A549 (cell line): ENCODE data around the gene FAHD2A. TPM values are rescaled to one million over a fixed set of nuclear protein-coding genes. Genes with fewer than 3 reads are reported as not detected.

Source experiments
- ATAC-seq, 2 experiments: fragments of 200-7000 bp in 1 of 2; fragments of >200 bp in 1 of 2; cut with Nextera tagmentation in 1 of 2; cut with Tn5 transposase in 1 of 2; 3 replicates each; pipeline versions ENCODE4 v1.8.0 to v1.9.1; 2018 to 2020; ENCODE audit warnings: mild to moderate bottlenecking in 1 of 2, moderate library complexity in 1 of 2
- CTCF ChIA-PET: fragments of 300-600 bp; sonication (Branson Sonifier 250); formaldehyde crosslinking; extraction: SDS; loops from one replicate; lab custom pipeline; 2021; ENCODE audit warnings: antibody characterized with exemption, inconsistent platforms; lab: Yijun Ruan, JAX
- POLR2A ChIA-PET: fragments of 350-600 bp; formaldehyde crosslinking; extraction: SDS; loops from one replicate; lab custom pipeline; 2021; ENCODE audit warnings: antibody characterized with exemption, inconsistent platforms; lab: Yijun Ruan, JAX
- DNase-seq, 2 experiments: peaks; one replicate each; pipeline versions ENCODE4 v3.0.0 to v3.0.0-alpha.2; 2011 to 2016; ENCODE audit warnings: low read depth in 1 of 2, low spot score in 1 of 2
- FAIRE-seq: peaks from 2 replicates; lab custom pipeline; 2011; peaks lifted over from hg19 to GRCh38; lab: Jason Lieb, UNC
- H3K27ac ChIP-seq, 2 experiments: fragments of >200 bp; sonication (Bioruptor Twin); formaldehyde crosslinking; 3 replicates each; pipeline ENCODE4 v1.5.1; 2016 to 2017
- H3K4me1 ChIP-seq: fragments of >200 bp; sonication (Bioruptor Twin); formaldehyde crosslinking; 3 replicates; pipeline ENCODE4 v1.6.1; 2016
- H3K4me2 ChIP-seq: fragments of >200 bp; sonication (Bioruptor Twin); formaldehyde crosslinking; 3 replicates; pipeline ENCODE4 v1.6.1; 2016
- H3K4me3 ChIP-seq: fragments of >200 bp; sonication (Bioruptor Twin); formaldehyde crosslinking; 3 replicates; pipeline ENCODE4 v1.5.1; 2016
- H3K9me3 ChIP-seq: fragments of >200 bp; sonication (Bioruptor Twin); formaldehyde crosslinking; 3 replicates; pipeline ENCODE4 v1.6.1; 2016
- CBX8 ChIP-seq: fragments of 200-600 bp; sonication (generic); IDR thresholded peaks from 2 replicates; pipeline ENCODE4 v1.6.1; 2016
- CEBPB ChIP-seq, 2 experiments: fragments of >200 bp in 1 of 2; sonication (Bioruptor Twin) in 1 of 2; formaldehyde crosslinking in 1 of 2; IDR thresholded peaks; 2 replicates each; pipeline ENCODE4 v1.6.1; 2012 to 2016
- CHD2 ChIP-seq: fragments of 150-350 bp; IDR thresholded peaks from 2 replicates; pipeline ENCODE4 v1.6.1; 2014; ENCODE audit warnings: low read length; ENCODE audit not compliant: partially characterized antibody
- CTCF ChIP-seq: fragments of >200 bp; sonication (Bioruptor Twin); formaldehyde crosslinking; IDR thresholded peaks from 3 replicates; pipeline ENCODE4 v1.5.1; 2016
- EHF ChIP-seq: fragments of 250-450 bp; sonication (Bioruptor Pico); IDR thresholded peaks from 2 replicates; pipeline ENCODE4 v1.5.0; 2020; ENCODE audit warnings: mild to moderate bottlenecking
- ESRRA ChIP-seq: fragments of 150-350 bp; IDR thresholded peaks from 2 replicates; pipeline ENCODE4 v1.6.1; 2014; ENCODE audit warnings: mild to moderate bottlenecking, low read length, borderline replicate concordance
- GATA3 ChIP-seq: IDR thresholded peaks from 2 replicates; pipeline ENCODE4 v1.6.1; 2012; ENCODE audit warnings: borderline replicate concordance
- HES2 ChIP-seq: fragments of >200 bp; sonication (Bioruptor Twin); formaldehyde crosslinking; IDR thresholded peaks from 2 replicates; pipeline ENCODE4 v1.6.1; 2016
- HEYL ChIP-seq: fragments of 250-450 bp; sonication (Bioruptor Pico); IDR thresholded peaks from 2 replicates; pipeline ENCODE4 v1.8.0; 2021; ENCODE audit warnings: mild to moderate bottlenecking, moderate library complexity
- HMGXB4 ChIP-seq: fragments of 250-450 bp; sonication (Bioruptor Pico); IDR thresholded peaks from 2 replicates; pipeline ENCODE4 v1.5.0; 2021; ENCODE audit warnings: mild to moderate bottlenecking, moderate library complexity, borderline replicate concordance
- HOXA7 ChIP-seq: fragments of 250-450 bp; sonication (Bioruptor Pico); IDR thresholded peaks from 2 replicates; pipeline ENCODE4 v1.5.0; 2020; ENCODE audit warnings: mild to moderate bottlenecking, moderate library complexity
- HOXB5 ChIP-seq: fragments of 250-450 bp; sonication (Bioruptor Pico); IDR thresholded peaks from 2 replicates; pipeline ENCODE4 v1.5.0; 2020; ENCODE audit warnings: mild to moderate bottlenecking, moderate library complexity
- KDM1A ChIP-seq: fragments of 200-600 bp; sonication (generic); IDR thresholded peaks from 2 replicates; pipeline ENCODE4 v1.6.1; 2016; ENCODE audit warnings: low read depth, mild to moderate bottlenecking
- MAFK ChIP-seq: fragments of 450-650 bp; IDR thresholded peaks from 2 replicates; pipeline ENCODE4 v1.6.1; 2014; ENCODE audit not compliant: partially characterized antibody
- NFE2L2 ChIP-seq: fragments of 150-350 bp; conservative IDR thresholded peaks from 2 replicates; pipeline ENCODE4 v1.6.1; 2014; ENCODE audit warnings: low read length
- NR3C1 ChIP-seq: fragments of >200 bp; sonication (Bioruptor Twin); formaldehyde crosslinking; IDR thresholded peaks from 3 replicates; pipeline ENCODE4 v1.6.1; 2017
- PHF8 ChIP-seq: fragments of 200-600 bp; sonication (generic); IDR thresholded peaks from 2 replicates; pipeline ENCODE4 v1.6.1; 2016; ENCODE audit warnings: low read depth, mild to moderate bottlenecking, antibody characterized with exemption, moderate library complexity, borderline replicate concordance
- POLR2AphosphoS2 ChIP-seq: conservative IDR thresholded peaks from 2 replicates; pipeline ENCODE4 v1.6.1; 2012; ENCODE audit warnings: low read length, improper control_type of control experiment, inconsistent platforms
- RARB ChIP-seq: fragments of 250-450 bp; sonication (Bioruptor Pico); IDR thresholded peaks from 2 replicates; pipeline ENCODE4 v1.8.0; 2021; ENCODE audit warnings: mild to moderate bottlenecking, moderate library complexity
- RFX5 ChIP-seq: fragments of 450-650 bp; IDR thresholded peaks from 2 replicates; pipeline ENCODE4 v1.7.1; 2014; ENCODE audit warnings: antibody characterized with exemption, mild to moderate bottlenecking, moderate library complexity
- SMC3 ChIP-seq: fragments of >200 bp; sonication (Bioruptor Twin); formaldehyde crosslinking; IDR thresholded peaks from 3 replicates; pipeline ENCODE4 v1.6.1; 2018; ENCODE audit warnings: inconsistent platforms
- SREBF2 ChIP-seq: fragments of 450-650 bp; IDR thresholded peaks from 2 replicates; pipeline ENCODE4 v1.6.1; 2014; ENCODE audit warnings: mild to moderate bottlenecking, moderate library complexity
- TFCP2L1 ChIP-seq: fragments of 250-450 bp; sonication (Bioruptor Pico); IDR thresholded peaks from 2 replicates; pipeline ENCODE4 v1.5.0; 2021; ENCODE audit warnings: mild to moderate bottlenecking
- TP53 ChIP-seq: fragments of 250-450 bp; sonication (Bioruptor Pico); IDR thresholded peaks from 2 replicates; pipeline ENCODE4 v1.5.0; 2021; ENCODE audit warnings: mild to moderate bottlenecking, moderate library complexity
- ZC3H11A ChIP-seq: fragments of 450-650 bp; IDR thresholded peaks from 2 replicates; pipeline ENCODE4 v1.6.1; 2014; ENCODE audit warnings: antibody characterized with exemption, mild to moderate bottlenecking
- WGBS: methylation state at CpG from one replicate; pipeline ENCODE4 v1.1.6; 2017; ENCODE audit errors: missing lambda C conversion rate; 5-methylcytosine and 5-hydroxymethylcytosine counted together
- polyA plus RNA-seq, 4 experiments: library from polyadenylated mRNA; depleted of rRNA in 3 of 4; stranded (reverse); fragments of >200 nt; fragmentation: RNase III in 1 of 4; extraction: RNeasy Plus Mini Kit Qiagen cat#74134 plus additional on column Dnase treatment in 1 of 4; gene quantifications; 2 replicates in 3 of 4; 3 replicates in 1 of 4; pipeline ENCODE4 v1.2.3, GENCODE V29; 2011 to 2017
- TF ChIP-seq, protein P1 (sequence below): IDR thresholded peaks from 2 replicates; pipeline ENCODE4 v1.6.1; 2012; ENCODE audit warnings: low read depth, borderline replicate concordance
- TF ChIP-seq, protein P2 (sequence below): fragments of >200 bp; sonication (Bioruptor Twin); formaldehyde crosslinking; IDR thresholded peaks from 3 replicates; pipeline ENCODE4 v1.6.1; 2016
- TF ChIP-seq, protein P3 (sequence below): fragments of 200-600 bp; sonication (generic); IDR thresholded peaks from 2 replicates; pipeline ENCODE4 v1.6.1; 2016; ENCODE audit warnings: antibody characterized with exemption, mild to moderate bottlenecking, moderate library complexity

The FAHD2A gene
- polyA plus RNA-seq, 2 of the 4 experiments (the other 2 are of a cell fraction): 28.1 to 33.0 TPM

DNA sequence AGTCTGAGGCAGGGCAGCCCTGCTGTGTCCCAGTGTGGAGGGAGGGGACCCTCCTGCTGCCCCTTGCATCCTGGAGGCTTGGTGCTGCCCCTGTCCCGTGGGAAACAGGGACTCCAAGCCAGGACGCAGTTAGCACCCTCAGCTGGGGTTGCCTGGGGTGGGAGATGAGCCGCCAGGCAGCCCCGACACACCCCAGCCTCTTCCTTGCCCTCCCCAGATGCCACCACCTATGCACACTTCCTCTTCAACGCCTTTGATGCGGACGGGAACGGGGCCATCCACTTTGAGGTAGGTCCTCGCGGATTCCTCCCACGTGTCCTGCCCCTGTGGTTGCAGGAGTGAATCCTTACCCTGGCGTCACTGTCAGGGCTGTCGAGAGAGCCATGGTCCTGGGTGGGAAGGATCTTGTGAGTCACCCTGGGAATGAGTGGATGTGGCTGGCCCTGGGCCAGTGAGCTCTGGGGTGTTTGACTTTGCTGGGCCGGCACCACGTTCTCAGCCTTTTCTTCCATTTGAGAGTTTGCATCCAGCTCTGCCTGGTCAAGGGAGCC is 27.5 kb upstream of the FAHD2A start:
- Histone ChIP-seq H3K4me2 (no peak overlapping the region), H3K27ac (no peak overlapping the region), H3K4me1 (no peaks in the 10 kb centered on the region)
- WGBS: 57% methylated on average over 15 of the region's 15 CpGs
- POLR2A ChIA-PET: no interaction called here
- no peak for ATAC-seq
- TF ChIP-seq NR3C1: no peak
- TF ChIP-seq MAFK: no peak
- TF ChIP-seq, protein P1, sequence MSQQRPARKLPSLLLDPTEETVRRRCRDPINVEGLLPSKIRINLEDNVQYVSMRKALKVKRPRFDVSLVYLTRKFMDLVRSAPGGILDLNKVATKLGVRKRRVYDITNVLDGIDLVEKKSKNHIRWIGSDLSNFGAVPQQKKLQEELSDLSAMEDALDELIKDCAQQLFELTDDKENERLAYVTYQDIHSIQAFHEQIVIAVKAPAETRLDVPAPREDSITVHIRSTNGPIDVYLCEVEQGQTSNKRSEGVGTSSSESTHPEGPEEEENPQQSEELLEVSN: no peak
- TF ChIP-seq ESRRA: no peak
- TF ChIP-seq GATA3: no peak
- no peak for TF ChIP-seq CTCF
- TF ChIP-seq HMGXB4: no peak
- no peak for TF ChIP-seq HES2
- TF ChIP-seq TP53 (CRISPR knock-in tag): no peak
- TF ChIP-seq, protein P2, sequence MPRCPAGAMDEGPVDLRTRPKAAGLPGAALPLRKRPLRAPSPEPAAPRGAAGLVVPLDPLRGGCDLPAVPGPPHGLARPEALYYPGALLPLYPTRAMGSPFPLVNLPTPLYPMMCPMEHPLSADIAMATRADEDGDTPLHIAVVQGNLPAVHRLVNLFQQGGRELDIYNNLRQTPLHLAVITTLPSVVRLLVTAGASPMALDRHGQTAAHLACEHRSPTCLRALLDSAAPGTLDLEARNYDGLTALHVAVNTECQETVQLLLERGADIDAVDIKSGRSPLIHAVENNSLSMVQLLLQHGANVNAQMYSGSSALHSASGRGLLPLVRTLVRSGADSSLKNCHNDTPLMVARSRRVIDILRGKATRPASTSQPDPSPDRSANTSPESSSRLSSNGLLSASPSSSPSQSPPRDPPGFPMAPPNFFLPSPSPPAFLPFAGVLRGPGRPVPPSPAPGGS: no peak
- no peak for TF ChIP-seq CBX8
- TF ChIP-seq KDM1A: no peak
- TF ChIP-seq HOXA7 (CRISPR knock-in tag): no peak
- TF ChIP-seq SMC3: no peak
- no peak for TF ChIP-seq HEYL (CRISPR knock-in tag)
- TF ChIP-seq CEBPB (IDR thresholded peaks at IDR 0.05): no peak
- no peak for TF ChIP-seq ZC3H11A
- TF ChIP-seq, all 56 proteins: peak for 0
- no peak for DNase-seq
- H3K4me3 ChIP-seq: no peak overlapping the region
- H3K9me3 ChIP-seq: no peaks in the 10 kb centered on the region
- CTCF ChIA-PET: interaction anchor here (1.0 to 1.3 kb wide), 2 partner anchors 14 kb away, joined by 4 read pairs; no protein-coding TSS in a partner anchor
- FAIRE-seq: no peak

GRCh38 chr2:95375532-95376150 is 26.9 kb upstream of the FAHD2A start:
- no peak for FAIRE-seq
- TF ChIP-seq CHD2: no peak
- no peak for TF ChIP-seq TFCP2L1 (CRISPR knock-in tag)
- no peak for TF ChIP-seq RARB
- TF ChIP-seq POLR2AphosphoS2: no peak
- no peak for TF ChIP-seq SREBF2
- no peak for TF ChIP-seq RFX5
- no peak for TF ChIP-seq PHF8
- no peak for TF ChIP-seq CEBPB (IDR thresholded peaks at IDR 0.05)
- TF ChIP-seq, protein P3, sequence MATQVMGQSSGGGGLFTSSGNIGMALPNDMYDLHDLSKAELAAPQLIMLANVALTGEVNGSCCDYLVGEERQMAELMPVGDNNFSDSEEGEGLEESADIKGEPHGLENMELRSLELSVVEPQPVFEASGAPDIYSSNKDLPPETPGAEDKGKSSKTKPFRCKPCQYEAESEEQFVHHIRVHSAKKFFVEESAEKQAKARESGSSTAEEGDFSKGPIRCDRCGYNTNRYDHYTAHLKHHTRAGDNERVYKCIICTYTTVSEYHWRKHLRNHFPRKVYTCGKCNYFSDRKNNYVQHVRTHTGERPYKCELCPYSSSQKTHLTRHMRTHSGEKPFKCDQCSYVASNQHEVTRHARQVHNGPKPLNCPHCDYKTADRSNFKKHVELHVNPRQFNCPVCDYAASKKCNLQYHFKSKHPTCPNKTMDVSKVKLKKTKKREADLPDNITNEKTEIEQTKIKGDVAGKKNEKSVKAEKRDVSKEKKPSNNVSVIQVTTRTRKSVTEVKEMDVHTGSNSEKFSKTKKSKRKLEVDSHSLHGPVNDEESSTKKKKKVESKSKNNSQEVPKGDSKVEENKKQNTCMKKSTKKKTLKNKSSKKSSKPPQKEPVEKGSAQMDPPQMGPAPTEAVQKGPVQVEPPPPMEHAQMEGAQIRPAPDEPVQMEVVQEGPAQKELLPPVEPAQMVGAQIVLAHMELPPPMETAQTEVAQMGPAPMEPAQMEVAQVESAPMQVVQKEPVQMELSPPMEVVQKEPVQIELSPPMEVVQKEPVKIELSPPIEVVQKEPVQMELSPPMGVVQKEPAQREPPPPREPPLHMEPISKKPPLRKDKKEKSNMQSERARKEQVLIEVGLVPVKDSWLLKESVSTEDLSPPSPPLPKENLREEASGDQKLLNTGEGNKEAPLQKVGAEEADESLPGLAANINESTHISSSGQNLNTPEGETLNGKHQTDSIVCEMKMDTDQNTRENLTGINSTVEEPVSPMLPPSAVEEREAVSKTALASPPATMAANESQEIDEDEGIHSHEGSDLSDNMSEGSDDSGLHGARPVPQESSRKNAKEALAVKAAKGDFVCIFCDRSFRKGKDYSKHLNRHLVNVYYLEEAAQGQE: no peak
- TF ChIP-seq NFE2L2: no peak
- TF ChIP-seq EHF (CRISPR knock-in tag): no peak
- no peak for TF ChIP-seq HOXB5 (CRISPR knock-in tag)

More at GRCh38 chr2:95375532-95376150, 26.9 kb upstream of the FAHD2A start:
- Histone ChIP-seq H3K4me1 (no peaks in the 10 kb centered on the region), H3K4me3 (no peak overlapping the region), H3K9me3 (no peaks in the 10 kb centered on the region), H3K4me2 (no peak overlapping the region), H3K27ac (no peak overlapping the region)
- ChIA-PET CTCF (interaction anchor here (1.3 kb wide), 1 partner anchor 13 kb away, joined by 4 read pairs; no protein-coding TSS in a partner anchor), POLR2A (no interaction called here)
- WGBS: 69% methylated on average over 21 of the region's 21 CpGs
- ATAC-seq: no peak
- DNase-seq: no peak
